ENCODE data around the gene PRKCA. TPM values are rescaled to one million over a fixed set of nuclear protein-coding genes. Genes with fewer than 3 reads are reported as not detected.

Gene PRKCA
- total RNA-seq, 4 donors from 2014 or later: 9.8 to 25.6 (median 12.2) TPM

- no peaks in the 10 kb centered on the region for H3K9me3 ChIP-seq
- no peaks in the 10 kb centered on the region for H3K4me1 ChIP-seq
- H3K36me3 ChIP-seq: no peaks in the 10 kb centered on the region
- H3K4me3 ChIP-seq: no peak overlapping the region
- TF ChIP-seq POLR2AphosphoS5 (IDR thresholded peaks at IDR 0.05) (no peak), CTCF (IDR thresholded peaks at IDR 0.05) (no peak), POLR2A (IDR thresholded peaks at IDR 0.05) (no peak), EP300 (IDR thresholded peaks at IDR 0.05) (no peak)
- no peak for DNase-seq (ENCODE audit: low spot score in 2 of 2)
- H3K27ac ChIP-seq: no peak overlapping the region
- H3K27me3 ChIP-seq: no peaks in the 10 kb centered on the region
- 74% methylated on average over 13 of the region's 13 CpGs for WGBS
These were observed 359.2 kb downstream of the PRKCA start for GRCh38 chr17:66661411-66662256.

GRCh38 chr17:66662496-66662895 lies 360.1 kb downstream of the PRKCA start:
- WGBS: 80% methylated on average over 5 of the region's 5 CpGs
- Histone ChIP-seq H3K4me3 (no peak overlapping the region), H3K27me3 (no peaks in the 10 kb centered on the region), H3K4me1 (no peaks in the 10 kb centered on the region), H3K9me3 (no peaks in the 10 kb centered on the region), H3K36me3 (no peaks in the 10 kb centered on the region), H3K27ac (no peak overlapping the region)
- no peak for DNase-seq (ENCODE audit: low spot score in 2 of 2)
- TF ChIP-seq CTCF (IDR thresholded peaks at IDR 0.05): no peak
- no peak for TF ChIP-seq EP300 (IDR thresholded peaks at IDR 0.05)
- no peak for TF ChIP-seq POLR2AphosphoS5 (IDR thresholded peaks at IDR 0.05)
- TF ChIP-seq POLR2A (IDR thresholded peaks at IDR 0.05): no peak

- Histone ChIP-seq H3K4me3 (no peak overlapping the region), H3K36me3 (no peaks in the 10 kb centered on the region), H3K9me3 (no peaks in the 10 kb centered on the region), H3K4me1 (no peaks in the 10 kb centered on the region), H3K27me3 (no peaks in the 10 kb centered on the region), H3K27ac (no peak overlapping the region)
- TF ChIP-seq POLR2A (IDR thresholded peaks at IDR 0.05) (no peak), POLR2AphosphoS5 (IDR thresholded peaks at IDR 0.05) (no peak), EP300 (IDR thresholded peaks at IDR 0.05) (no peak), CTCF (IDR thresholded peaks at IDR 0.05) (no peak)
- 74% methylated on average over 11 of the region's 12 CpGs for WGBS
- DNase-seq (ENCODE audit: low spot score in 2 of 2): no peak
These were observed 360.7 kb downstream of the PRKCA start for GRCh38 chr17:66663041-66663606.

- WGBS: 93% methylated on average over 4 of the region's 4 CpGs
- TF ChIP-seq POLR2A (IDR thresholded peaks at IDR 0.05) (no peak), POLR2AphosphoS5 (IDR thresholded peaks at IDR 0.05) (no peak), EP300 (IDR thresholded peaks at IDR 0.05) (no peak), CTCF (IDR thresholded peaks at IDR 0.05) (no peak)
- DNase-seq (ENCODE audit: low spot score in 2 of 2): no peak
- H3K27ac ChIP-seq: no peak overlapping the region
- no peak overlapping the region for H3K4me3 ChIP-seq
- H3K4me1 ChIP-seq: no peaks in the 10 kb centered on the region
- no peaks in the 10 kb centered on the region for H3K27me3 ChIP-seq
- no peaks in the 10 kb centered on the region for H3K36me3 ChIP-seq
- H3K9me3 ChIP-seq: no peaks in the 10 kb centered on the region
These were observed 361.9 kb downstream of the PRKCA start for GRCh38 chr17:66664336-66664735.

GRCh38 chr17:66665194-66665593 lies 362.8 kb downstream of the PRKCA start:
- Histone ChIP-seq H3K9me3 (no peaks in the 10 kb centered on the region), H3K27ac (no peak overlapping the region)
- WGBS: 92% methylated on average over 4 of the region's 4 CpGs

More at GRCh38 chr17:66665194-66665593, 362.8 kb downstream of the PRKCA start:
- DNase-seq (ENCODE audit: low spot score in 2 of 2): no peak
- Histone ChIP-seq H3K27me3 (no peaks in the 10 kb centered on the region), H3K36me3 (no peaks in the 10 kb centered on the region), H3K4me1 (no peaks in the 10 kb centered on the region), H3K4me3 (no peak overlapping the region)
- TF ChIP-seq POLR2AphosphoS5 (IDR thresholded peaks at IDR 0.05) (no peak), POLR2A (IDR thresholded peaks at IDR 0.05) (no peak), CTCF (IDR thresholded peaks at IDR 0.05) (no peak), EP300 (IDR thresholded peaks at IDR 0.05) (no peak)

Measured in suprapubic skin (tissue), 4 donors.